HepG2 (cell line): ENCODE data around the gene SCFD1. TPM values are rescaled to one million over a fixed set of nuclear protein-coding genes. Genes with fewer than 3 reads are reported as not detected.
"Not testable (repeated sequence)": the region's sequence is repeated elsewhere in the genome, so short reads cannot be mapped to it uniquely, and the experiment has no call there.

Experiments used
- ATAC-seq: fragments of 200-7000 bp; cut with Tn5 transposase; 3 replicates; pipeline ENCODE4 v1.9.1; 2020; ENCODE audit warnings: mild to moderate bottlenecking, moderate library complexity
- BruUV-seq: library from RNA; stranded (reverse); fragments of 400-500 nt; replicated peaks from 2 replicates; lab custom pipeline; 2021; lab: Mats Ljungman, UMichigan
- CTCF ChIA-PET: fragments of 300-600 bp; formaldehyde crosslinking; extraction: SDS; loops from one replicate; lab custom pipeline; 2021; ENCODE audit warnings: low total read pairs, inconsistent platforms, low intra/inter-chr PET ratio; lab: Yijun Ruan, JAX
- POLR2A ChIA-PET: fragments of 350-600 bp; sonication (Branson Sonifier 250); formaldehyde crosslinking; loops from one replicate; lab custom pipeline; 2020; ENCODE audit warnings: antibody characterized with exemption, inconsistent platforms; lab: Yijun Ruan, JAX
- DNase-seq: peaks from one replicate; pipeline ENCODE4 v3.0.0-alpha.2; 2015; ENCODE audit warnings: low spot score
- FAIRE-seq: peaks from 3 replicates; lab custom pipeline; 2011; peaks lifted over from hg19 to GRCh38; lab: Jason Lieb, UNC
- H2AFZ ChIP-seq: one replicate; pipeline ENCODE4 v1.6.1; 2011; ENCODE audit warnings: low read length, inconsistent platforms
- H3K27ac ChIP-seq: fragments of 300-600 bp; 3 replicates; pipeline ENCODE4 v1.8.0; 2011; ENCODE audit warnings: mixed run types, mild to moderate bottlenecking, mixed read lengths, low read length, inconsistent platforms; ENCODE audit not compliant: insufficient read depth; ENCODE audit errors: extremely low read length
- H3K27me3 ChIP-seq, 2 experiments: fragments of 200-600 bp in 1 of 2; 2 replicates in 1 of 2; 3 replicates in 1 of 2; pipeline versions ENCODE4 v1.6.0 to v1.8.0; 2011; ENCODE audit warnings: low read length in 2 of 2, mild to moderate bottlenecking in 2 of 2, moderate library complexity in 2 of 2, inconsistent platforms in 1 of 2; ENCODE audit not compliant: insufficient read depth in 2 of 2, control insufficient read depth in 1 of 2
- H3K36me3 ChIP-seq, 2 experiments: fragments of 200-600 bp in 1 of 2; replicated peaks in 1 of 2; 2 replicates in 1 of 2; 3 replicates in 1 of 2; pipeline versions ENCODE4 v1.5.1 to v1.8.0; 2011; ENCODE audit warnings: low read length in 2 of 2, inconsistent platforms in 1 of 2; ENCODE audit not compliant: insufficient read depth in 2 of 2, control insufficient read depth in 1 of 2
- H3K4me1 ChIP-seq: 2 replicates; pipeline ENCODE4 v1.5.1; 2012; ENCODE audit warnings: low read length, inconsistent platforms; ENCODE audit not compliant: insufficient read depth
- H3K4me2 ChIP-seq: 2 replicates; pipeline ENCODE4 v1.6.0; 2011; ENCODE audit warnings: low read depth, low read length, inconsistent platforms
- H3K4me3 ChIP-seq, 3 experiments: fragments of 200-600 bp in 1 of 3; sonication (generic), shearing (Covaris generic) in 1 of 3; replicated peaks in 1 of 3; 2 replicates each; pipeline ENCODE4 v1.5.1; 2011 to 2016; ENCODE audit warnings: low read length in 3 of 3, inconsistent platforms in 2 of 3, low read depth in 2 of 3, mild to moderate bottlenecking in 2 of 3, control low read depth in 1 of 3, mixed read lengths in 1 of 3; ENCODE audit not compliant: insufficient read depth in 1 of 3
- H3K79me2 ChIP-seq: one replicate; pipeline ENCODE4 v1.6.1; 2011; ENCODE audit warnings: low read length, inconsistent platforms; ENCODE audit not compliant: insufficient read depth
- H3K9ac ChIP-seq: 2 replicates; pipeline ENCODE4 v1.6.0; 2011; ENCODE audit warnings: mild to moderate bottlenecking, low read depth, low read length, inconsistent platforms; ENCODE audit not compliant: insufficient read depth
- H3K9me3 ChIP-seq: 2 replicates; pipeline ENCODE4 v1.5.1; 2012; ENCODE audit warnings: mild to moderate bottlenecking, low read length
- H4K20me1 ChIP-seq: 2 replicates; pipeline ENCODE4 v1.6.0; 2011; ENCODE audit warnings: inconsistent platforms, mild to moderate bottlenecking, low read length, moderate library complexity; ENCODE audit not compliant: insufficient read depth
- ARID2 ChIP-seq: sonication (generic); formaldehyde crosslinking; IDR thresholded peaks from 2 replicates; pipeline ENCODE4 v1.8.1; 2022; ENCODE audit warnings: mild to moderate bottlenecking, missing genetic modification reagents, borderline replicate concordance
- HOXA5 ChIP-seq: sonication (generic); formaldehyde crosslinking; IDR thresholded peaks from 2 replicates; pipeline ENCODE4 v1.4.0; 2020; ENCODE audit warnings: missing genetic modification reagents
- TBP ChIP-seq: sonication (generic); formaldehyde crosslinking; IDR thresholded peaks from 2 replicates; pipeline ENCODE4 v1.5.0; 2020; ENCODE audit warnings: missing genetic modification reagents
- ZNF670 ChIP-seq: sonication (generic); formaldehyde crosslinking; IDR thresholded peaks from 2 replicates; pipeline ENCODE4 v1.8.0; 2022; ENCODE audit warnings: mild to moderate bottlenecking, missing genetic modification reagents, borderline replicate concordance
- WGBS: methylation state at CpG from one replicate; pipeline ENCODE4 v1.1.6; 2017; ENCODE audit warnings: low lambda C conversion rate; 5-methylcytosine and 5-hydroxymethylcytosine counted together
- in situ Hi-C: cut with HindIII; loops from 2 replicates; pipeline ENCODE4 v1.10.0; 2017; ENCODE audit warnings: low pct_unique_long_range_greater_than_20kb; ENCODE audit not compliant: extremely low pct_ligation_motif_present
- intact Hi-C: fragments of 100-400 bp; cut with micrococcal nuclease; formaldehyde crosslinking; loops from one replicate; pipeline ENCODE4 v1.10.0; 2022; ENCODE audit not compliant: unreplicated experiment
- polyA plus RNA-seq, 8 experiments: library from polyadenylated mRNA; depleted of rRNA in 3 of 8; stranded (reverse) in 7 of 8; unstranded in 1 of 8; fragments of >200 nt; fragmentation: Illumina TruSeq in 4 of 8; extraction: Trizol in 4 of 8; gene quantifications; 2 replicates each; pipeline versions ENCODE4 v1.2.1 to v1.2.3, GENCODE V29; 2011 to 2016; ENCODE audit warnings: low read depth in 4 of 8, missing spikeins in 1 of 8, mixed read lengths in 1 of 8; ENCODE audit not compliant: insufficient read depth in 1 of 8
- total RNA-seq, 5 experiments: library from RNA; depleted of rRNA; stranded (reverse); fragments of >200 nt; fragmentation: Illumina TruSeq; extraction: Trizol; gene quantifications; 2 replicates each; pipeline ENCODE4 v1.2.3, GENCODE V29; 2016; ENCODE audit warnings: low read depth in 1 of 5

SCFD1 gene
- total and polyA plus RNA-seq, 2 of the 13 experiments (the other 11 are each of a cell fraction or from before 2014, with no cell fraction given) = 235 to 256 TPM

DNA sequence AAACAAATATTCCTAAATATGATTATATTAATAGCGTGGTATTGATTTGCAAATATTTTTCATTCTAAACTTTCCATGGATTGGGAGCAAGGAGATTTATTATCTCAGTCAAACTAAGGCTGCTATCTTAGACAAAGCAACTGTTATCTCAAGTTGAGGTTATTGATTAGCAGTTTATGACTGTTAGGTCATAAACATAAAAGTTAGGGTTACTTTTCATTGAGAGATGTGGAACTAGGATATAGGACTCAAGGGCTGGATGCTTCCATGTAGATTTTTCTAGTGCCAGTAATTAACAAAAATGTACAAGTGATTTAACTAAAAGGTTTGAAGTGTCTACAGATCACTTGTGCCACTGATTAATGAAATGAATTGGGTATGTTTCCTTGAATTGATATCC lies 19.1 kb downstream of the SCFD1 start:
- FAIRE-seq = no peak
- ChIA-PET POLR2A (no interaction called here), CTCF (no interaction called here)
- WGBS = 97% methylated on average over 1 of the region's 1 CpG
- in situ Hi-C loops = no loop called here
- 0 out of 2 replicates have a peak, but pooled peaks have one; percentile 52 for TF ChIP-seq ARID2 (CRISPR knock-in tag)
- peak; percentile 44; the same call in 1 of the 2 replicates for TF ChIP-seq ZNF670 (CRISPR knock-in tag)
- no peak for TF ChIP-seq TBP
- no peak for ATAC-seq
- Histone ChIP-seq H3K27me3 (no peaks in the 10 kb centered on the region), H3K4me1 (no peaks in the 10 kb centered on the region), H2AFZ (no peak overlapping the region), H3K36me3 (peaks cover 18 to 83% of the 10 kb centered on the region in 2 experiments), H3K9ac (no peak overlapping the region), H3K4me3 (no peak overlapping the region), H3K27ac (no peak overlapping the region), H3K4me2 (no peak overlapping the region), H4K20me1 (no peaks in the 10 kb centered on the region), H3K9me3 (peaks cover 21% of the 10 kb centered on the region), H3K79me2 (peaks cover 33% of the 10 kb centered on the region)
- intact Hi-C loops = no loop called here
- no peak for DNase-seq
- no TSS peak for BruUV-seq

GRCh38 chr14:30644462-30644861 lies 22.3 kb downstream of the SCFD1 start:
- H3K27me3 ChIP-seq, H3K9ac ChIP-seq, CTCF ChIA-PET, POLR2A ChIA-PET, DNase-seq, H3K27ac ChIP-seq, H2AFZ ChIP-seq, H3K4me1 ChIP-seq, BruUV-seq, H3K4me3 ChIP-seq, in situ Hi-C loops, ATAC-seq, intact Hi-C loops, FAIRE-seq, H4K20me1 ChIP-seq, H3K4me2 ChIP-seq: not testable (repeated sequence)
- 97% methylated on average over 5 of the region's 5 CpGs for WGBS
- 0 out of 2 replicates have a peak, but pooled peaks have one; percentile 38 for TF ChIP-seq HOXA5 (CRISPR knock-in tag)
- H3K9me3 ChIP-seq = peaks cover 21% of the 10 kb centered on the region
- H3K36me3 ChIP-seq = peaks cover 14 to 75% of the 10 kb centered on the region in 2 experiments
- peaks cover 29% of the 10 kb centered on the region for H3K79me2 ChIP-seq
